H1 (cell line): ENCODE results near the gene KDM5A.

ENCODE experiments used
- FOSL1 ChIP-seq: IDR thresholded peaks from 2 replicates; pipeline ENCODE4 v1.6.1; 2011; ENCODE audit warnings: mild to moderate bottlenecking, low read depth, low read length, moderate library complexity; ENCODE audit not compliant: insufficient read depth
- NRF1 ChIP-seq: IDR thresholded peaks from 2 replicates; pipeline ENCODE4 v1.6.1; 2011; ENCODE audit warnings: mild to moderate bottlenecking, low read depth, low read length, improper control_type of control experiment
- POLR2A ChIP-seq, 2 experiments: IDR thresholded peaks; 1 replicate in 1 of 2; 2 replicates in 1 of 2; pipeline ENCODE4 v1.6.1; 2011; ENCODE audit warnings: low read depth in 2 of 2, low read length in 2 of 2, mild to moderate bottlenecking in 2 of 2; ENCODE audit errors: control extremely low read depth in 1 of 2
- TAF1 ChIP-seq: IDR thresholded peaks from 2 replicates; pipeline ENCODE4 v1.6.1; 2011; ENCODE audit warnings: mild to moderate bottlenecking, low read depth, low read length
- TF ChIP-seq, protein P1 (sequence below), 3 experiments: IDR thresholded peaks; 1 replicate in 2 of 3; 2 replicates in 1 of 3; pipeline versions ENCODE4 v1.5.1 to v1.6.1; 2011; ENCODE audit warnings: low read length in 3 of 3, mild to moderate bottlenecking in 3 of 3, inconsistent platforms in 2 of 3, low read depth in 1 of 3, moderate library complexity in 1 of 3; ENCODE audit not compliant: insufficient read depth in 1 of 3; ENCODE audit errors: control extremely low read depth in 1 of 3
- TF ChIP-seq, protein P2 (sequence below): IDR thresholded peaks from 2 replicates; pipeline ENCODE4 v1.6.1; 2012; ENCODE audit warnings: low read length, inconsistent platforms

DNA sequence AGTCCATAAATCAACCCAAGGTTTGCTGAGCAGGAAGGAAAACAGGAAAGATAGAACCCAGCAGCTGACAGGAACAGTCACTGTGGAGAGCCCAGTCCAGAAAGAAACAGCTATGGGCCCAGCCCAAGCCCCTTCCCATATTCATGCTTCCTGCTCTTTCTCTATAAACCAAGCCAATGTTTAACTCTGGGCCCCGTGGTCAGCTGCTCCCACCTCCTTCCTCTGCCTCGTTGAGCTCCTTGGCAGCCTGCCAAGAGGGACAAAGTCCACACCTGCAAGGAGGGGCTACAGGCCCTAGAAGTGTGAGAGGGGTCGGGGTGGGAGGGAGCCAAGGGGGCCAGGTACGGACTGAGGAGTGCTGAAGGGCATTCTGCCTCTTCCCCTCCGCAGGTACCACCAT, 136.5 kb downstream of the KDM5A start:
- TF ChIP-seq FOSL1: no peak
- TF ChIP-seq, protein P1, sequence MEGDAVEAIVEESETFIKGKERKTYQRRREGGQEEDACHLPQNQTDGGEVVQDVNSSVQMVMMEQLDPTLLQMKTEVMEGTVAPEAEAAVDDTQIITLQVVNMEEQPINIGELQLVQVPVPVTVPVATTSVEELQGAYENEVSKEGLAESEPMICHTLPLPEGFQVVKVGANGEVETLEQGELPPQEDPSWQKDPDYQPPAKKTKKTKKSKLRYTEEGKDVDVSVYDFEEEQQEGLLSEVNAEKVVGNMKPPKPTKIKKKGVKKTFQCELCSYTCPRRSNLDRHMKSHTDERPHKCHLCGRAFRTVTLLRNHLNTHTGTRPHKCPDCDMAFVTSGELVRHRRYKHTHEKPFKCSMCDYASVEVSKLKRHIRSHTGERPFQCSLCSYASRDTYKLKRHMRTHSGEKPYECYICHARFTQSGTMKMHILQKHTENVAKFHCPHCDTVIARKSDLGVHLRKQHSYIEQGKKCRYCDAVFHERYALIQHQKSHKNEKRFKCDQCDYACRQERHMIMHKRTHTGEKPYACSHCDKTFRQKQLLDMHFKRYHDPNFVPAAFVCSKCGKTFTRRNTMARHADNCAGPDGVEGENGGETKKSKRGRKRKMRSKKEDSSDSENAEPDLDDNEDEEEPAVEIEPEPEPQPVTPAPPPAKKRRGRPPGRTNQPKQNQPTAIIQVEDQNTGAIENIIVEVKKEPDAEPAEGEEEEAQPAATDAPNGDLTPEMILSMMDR (IDR thresholded peaks at IDR 0.05; ENCODE audit: control extremely low read depth in 1 of 3, insufficient read depth in 1 of 3, low read depth in 1 of 3, low read length in 3 of 3): no peak
- TF ChIP-seq, protein P2, sequence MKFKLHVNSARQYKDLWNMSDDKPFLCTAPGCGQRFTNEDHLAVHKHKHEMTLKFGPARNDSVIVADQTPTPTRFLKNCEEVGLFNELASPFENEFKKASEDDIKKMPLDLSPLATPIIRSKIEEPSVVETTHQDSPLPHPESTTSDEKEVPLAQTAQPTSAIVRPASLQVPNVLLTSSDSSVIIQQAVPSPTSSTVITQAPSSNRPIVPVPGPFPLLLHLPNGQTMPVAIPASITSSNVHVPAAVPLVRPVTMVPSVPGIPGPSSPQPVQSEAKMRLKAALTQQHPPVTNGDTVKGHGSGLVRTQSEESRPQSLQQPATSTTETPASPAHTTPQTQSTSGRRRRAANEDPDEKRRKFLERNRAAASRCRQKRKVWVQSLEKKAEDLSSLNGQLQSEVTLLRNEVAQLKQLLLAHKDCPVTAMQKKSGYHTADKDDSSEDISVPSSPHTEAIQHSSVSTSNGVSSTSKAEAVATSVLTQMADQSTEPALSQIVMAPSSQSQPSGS: no peak
- TF ChIP-seq NRF1: no peak
- no peak for TF ChIP-seq POLR2A (IDR thresholded peaks at IDR 0.05; ENCODE audit: control extremely low read depth in 1 of 2, low read depth in 2 of 2, low read length in 2 of 2)
- no peak for TF ChIP-seq TAF1
